ENCODE data around the gene ZNF598. TPM values are rescaled to one million over a fixed set of nuclear protein-coding genes. Genes with fewer than 3 reads are reported as not detected.
A peak's percentile ranks its signal among the peaks of the same experiment; 100 is the strongest.

ZNF598 gene
- total RNA-seq, 1 experiment from 2014 or later = 70.9 TPM

GRCh38 chr16:1961651-1962067 is 48.0 kb downstream of the ZNF598 start:
- Mint-ChIP-seq H3K27ac (peak overlapping the region in 2 of 3 experiments; percentile 75 to 96; a peak in 2 of 7 replicates), H3K27me3 (ENCODE audit: low read depth) (peaks cover 18% of the 10 kb centered on the region), H3K9me3 (peaks cover 0 to 3% of the 10 kb centered on the region in 2 experiments; a peak in 1 of 5 replicates), H3K36me3 (ENCODE audit: insufficient read depth in 1 of 3, low read depth in 3 of 3) (peaks cover 27 to 39% (median 33%) of the 10 kb centered on the region in 3 experiments), H3K4me1 (peaks cover 29 to 47% of the 10 kb centered on the region in 2 experiments), H3K4me3 (peak overlapping the region; percentile 95 to 97; a peak in 4 of 5 replicates)
- no CpG with 5 or more reads among the region's 6 CpGs for WGBS (ENCODE audit: extremely low coverage, insufficient read length, low lambda C conversion rate)
- Histone ChIP-seq H2BK5ac (ENCODE audit: insufficient read length, low read length) (no peak overlapping the region), H4K91ac (ENCODE audit: insufficient read length, low read depth, low read length) (no peak overlapping the region), H3K4ac (ENCODE audit: low read depth, low read length) (no peak overlapping the region), H3K27me3 (ENCODE audit: insufficient read depth, low read length) (no peaks in the 10 kb centered on the region), H2AK5ac (ENCODE audit: insufficient read length, low read length) (no peak overlapping the region), H3K79me2 (ENCODE audit: insufficient read depth, low read length) (peaks cover 18% of the 10 kb centered on the region), H3T11ph (ENCODE audit: low read length) (no peak overlapping the region), H2BK15ac (ENCODE audit: low read depth, low read length) (no peak overlapping the region), H3K56ac (ENCODE audit: insufficient read length, low read depth, low read length) (no peak overlapping the region), H3K4me2 (ENCODE audit: insufficient read depth, insufficient read length, low read length) (peak overlapping the region; percentile 79), H2BK12ac (ENCODE audit: insufficient read length, low read depth, low read length) (no peak overlapping the region), H4K20me1 (ENCODE audit: control insufficient read depth, insufficient read depth, insufficient read length) (no peaks in the 10 kb centered on the region), H3K23ac (ENCODE audit: insufficient read length, low read depth, low read length) (no peak overlapping the region), H4K8ac (replicated peaks; ENCODE audit: insufficient read length, low read depth, low read length) (no peak overlapping the region), H3K9me3 (ENCODE audit: control insufficient read depth, low read depth, low read length) (no peaks in the 10 kb centered on the region), H3K18ac (ENCODE audit: insufficient read length, low read depth, low read length) (no peak overlapping the region), H2AFZ (ENCODE audit: low read length) (no peak overlapping the region), H3K23me2 (ENCODE audit: insufficient read length, low read depth, low read length, poor library complexity, severe bottlenecking) (peaks cover 23% of the 10 kb centered on the region), H4K5ac (ENCODE audit: insufficient read length, low read depth, low read length) (no peak overlapping the region), H3K27ac (ENCODE audit: insufficient read length, low read depth, low read length) (no peak overlapping the region), H3K14ac (ENCODE audit: insufficient read depth, low read length) (no peak overlapping the region), H3K4me1 (ENCODE audit: insufficient read depth, low read length) (no peaks in the 10 kb centered on the region), H2BK20ac (ENCODE audit: low read depth, low read length, poor library complexity, severe bottlenecking) (no peak overlapping the region), H3K79me1 (ENCODE audit: insufficient read depth, low read depth, low read length, poor library complexity, severe bottlenecking) (no peaks in the 10 kb centered on the region), H2BK120ac (ENCODE audit: low read depth, low read length, poor library complexity, severe bottlenecking) (no peak overlapping the region), H3K9ac (ENCODE audit: extremely low read depth, insufficient read length, low read length) (no peak overlapping the region)
- TF ChIP-seq CTCF (conservative IDR thresholded peaks at IDR 0.05) = no peak
- no peak for DNase-seq
